Neural progenitor cell (in vitro differentiated cells): Measurements from ENCODE around the gene BCAS1. TPM values are rescaled to one million over a fixed set of nuclear protein-coding genes. Genes with fewer than 3 reads are reported as not detected.

Source experiments
- DNase-seq: peaks from one replicate; pipeline ENCODE4 v3.0.0-alpha.2; 2016; ENCODE audit warnings: low spot score
- H2AFZ ChIP-seq: fragments of 200-600 bp; sonication (generic); replicated peaks from 2 replicates; pipeline ENCODE4 v1.6.1; 2016; ENCODE audit warnings: antibody characterized with exemption
- H3F3A ChIP-seq: fragments of 200-600 bp; sonication (generic); 2 replicates; pipeline ENCODE4 v1.6.1; 2016; ENCODE audit warnings: antibody characterized with exemption, low read depth
- H3K27ac ChIP-seq: fragments of 200-600 bp; sonication (generic); 2 replicates; pipeline ENCODE4 v1.5.1; 2016; ENCODE audit warnings: mild to moderate bottlenecking
- H3K27me3 ChIP-seq: fragments of 200-600 bp; sonication (generic); 2 replicates; pipeline ENCODE4 v1.6.1; 2016; ENCODE audit warnings: mild to moderate bottlenecking, moderate library complexity
- H3K36me3 ChIP-seq: fragments of 200-600 bp; sonication (generic); 2 replicates; pipeline ENCODE4 v1.5.1; 2016
- H3K4me1 ChIP-seq: fragments of 200-600 bp; sonication (generic); 2 replicates; pipeline ENCODE4 v1.6.1; 2016; ENCODE audit warnings: mixed run types
- H3K4me2 ChIP-seq: fragments of 200-600 bp; sonication (generic); 2 replicates; pipeline ENCODE4 v1.6.1; 2016
- H3K4me3 ChIP-seq: fragments of 200-600 bp; sonication (generic); 2 replicates; pipeline ENCODE4 v1.5.1; 2016
- H3K79me2 ChIP-seq: fragments of 200-600 bp; sonication (generic); 2 replicates; pipeline ENCODE4 v1.6.1; 2016; ENCODE audit warnings: low read depth
- H3K9ac ChIP-seq: fragments of 200-600 bp; sonication (generic); 2 replicates; pipeline ENCODE4 v1.6.1; 2016
- H3K9me3 ChIP-seq: fragments of 200-600 bp; sonication (generic); 2 replicates; pipeline ENCODE4 v1.5.1; 2016; ENCODE audit warnings: low read depth
- H4K20me1 ChIP-seq: fragments of 200-600 bp; sonication (generic); 2 replicates; pipeline ENCODE4 v1.6.1; 2016; ENCODE audit warnings: low read depth
- H3K27ac Mint-ChIP-seq: 3 replicates; pipeline ENCODE4 v1.8.0; 2021; ENCODE audit warnings: mixed read lengths
- H3K27me3 Mint-ChIP-seq: 2 replicates; pipeline ENCODE4 v1.8.0; 2022; ENCODE audit warnings: low read depth, mild to moderate bottlenecking, inconsistent platforms, moderate library complexity, mixed read lengths; ENCODE audit not compliant: insufficient read depth
- H3K36me3 Mint-ChIP-seq: 3 replicates; pipeline ENCODE4 v1.8.0; 2021; ENCODE audit warnings: mixed read lengths
- H3K4me1 Mint-ChIP-seq: 3 replicates; pipeline ENCODE4 v1.8.0; 2021; ENCODE audit warnings: mixed read lengths
- H3K4me3 Mint-ChIP-seq: 3 replicates; pipeline ENCODE4 v1.8.0; 2021; ENCODE audit warnings: mild to moderate bottlenecking, moderate library complexity, mixed read lengths
- H3K9me3 Mint-ChIP-seq: 3 replicates; pipeline ENCODE4 v1.8.0; 2020; ENCODE audit warnings: mixed read lengths
- CTCF ChIP-seq: fragments of 200-600 bp; sonication (generic); IDR thresholded peaks from 2 replicates; pipeline ENCODE4 v1.5.1; 2017; ENCODE audit warnings: antibody characterized with exemption, mild to moderate bottlenecking
- EZH2 ChIP-seq: fragments of 200-600 bp; sonication (generic); IDR thresholded peaks from 2 replicates; pipeline ENCODE4 v1.6.1; 2017; ENCODE audit warnings: antibody characterized with exemption, mild to moderate bottlenecking, moderate library complexity
- EZH2phosphoT487 ChIP-seq: fragments of 200-600 bp; sonication (generic); IDR thresholded peaks from 2 replicates; pipeline ENCODE4 v1.6.1; 2017; ENCODE audit warnings: antibody characterized with exemption
- total RNA-seq: library from RNA; depleted of rRNA; stranded (reverse); fragments of >200 nt; gene quantifications from 2 replicates; pipeline ENCODE4 v1.2.3, GENCODE V29; 2015; ENCODE audit warnings: low replicate concordance

The BCAS1 gene
- total RNA-seq, 1 donor from 2014 or later: not detected

- no peaks in the 10 kb centered on the region for H3K9me3 ChIP-seq
- H3K27ac ChIP-seq: no peak overlapping the region
- no peak overlapping the region for H3K9ac ChIP-seq
- H3K4me3 ChIP-seq: no peak overlapping the region
- H3K27me3 ChIP-seq: no peaks in the 10 kb centered on the region
- H3K79me2 ChIP-seq: no peaks in the 10 kb centered on the region
- Mint-ChIP-seq H3K4me1 (no peaks in the 10 kb centered on the region), H3K9me3 (peaks cover 23% of the 10 kb centered on the region), H3K4me3 (no peak overlapping the region), H3K27me3 (peaks cover 5% of the 10 kb centered on the region), H3K36me3 (no peaks in the 10 kb centered on the region), H3K27ac (no peak overlapping the region)
- no peaks in the 10 kb centered on the region for H3K36me3 ChIP-seq
- no peaks in the 10 kb centered on the region for H4K20me1 ChIP-seq
- H3K4me2 ChIP-seq: no peak overlapping the region
- TF ChIP-seq EZH2phosphoT487 (no peak), CTCF (no peak), EZH2 (no peak)
- H2AFZ ChIP-seq: no peak overlapping the region
- no peaks in the 10 kb centered on the region for H3K4me1 ChIP-seq
- DNase-seq: no peak
- H3F3A ChIP-seq: no peaks in the 10 kb centered on the region
Observed at GRCh38 chr20:54000262-54000661, 70.1 kb downstream of the BCAS1 start.

GRCh38 chr20:53999077-53999476, 71.3 kb downstream of the BCAS1 start:
- Histone ChIP-seq H3K9ac (no peak overlapping the region), H3K4me2 (no peak overlapping the region), H3K36me3 (no peaks in the 10 kb centered on the region), H3F3A (no peaks in the 10 kb centered on the region), H3K9me3 (no peaks in the 10 kb centered on the region), H3K27ac (no peak overlapping the region), H2AFZ (no peak overlapping the region), H3K27me3 (no peaks in the 10 kb centered on the region), H3K4me3 (no peak overlapping the region), H3K79me2 (no peaks in the 10 kb centered on the region), H3K4me1 (no peaks in the 10 kb centered on the region), H4K20me1 (no peaks in the 10 kb centered on the region)
- no peaks in the 10 kb centered on the region for H3K4me1 Mint-ChIP-seq
- H3K27ac Mint-ChIP-seq: no peak overlapping the region
- TF ChIP-seq EZH2phosphoT487 (no peak), CTCF (no peak), EZH2 (no peak)
- no peaks in the 10 kb centered on the region for H3K36me3 Mint-ChIP-seq
- no peak for DNase-seq
- no peak overlapping the region for H3K4me3 Mint-ChIP-seq
- H3K27me3 Mint-ChIP-seq: peaks cover 5% of the 10 kb centered on the region
- peaks cover 23% of the 10 kb centered on the region for H3K9me3 Mint-ChIP-seq

GRCh38 chr20:53996584-53997486, 73.6 kb downstream of the BCAS1 start:
- Mint-ChIP-seq H3K9me3 (peaks cover 18% of the 10 kb centered on the region), H3K4me3 (no peak overlapping the region), H3K4me1 (no peaks in the 10 kb centered on the region), H3K36me3 (no peaks in the 10 kb centered on the region), H3K27ac (no peak overlapping the region), H3K27me3 (peaks cover 2% of the 10 kb centered on the region)
- Histone ChIP-seq H3K4me2 (no peak overlapping the region), H3F3A (no peaks in the 10 kb centered on the region), H3K79me2 (no peaks in the 10 kb centered on the region), H3K27ac (no peak overlapping the region), H3K27me3 (no peaks in the 10 kb centered on the region), H3K36me3 (no peaks in the 10 kb centered on the region), H2AFZ (no peak overlapping the region), H3K4me3 (no peak overlapping the region), H3K9ac (no peak overlapping the region), H3K9me3 (no peaks in the 10 kb centered on the region), H4K20me1 (no peaks in the 10 kb centered on the region), H3K4me1 (no peaks in the 10 kb centered on the region)
- no peak for DNase-seq
- TF ChIP-seq EZH2phosphoT487 (no peak), EZH2 (no peak), CTCF (no peak)
